NB4 (cell line): ENCODE results near the gene BOD1.
A peak's percentile ranks its signal among the peaks of the same experiment; 100 is the strongest.

Experiments
- DNase-seq: peaks from one replicate; pipeline ENCODE4 v3.0.0; 2010; ENCODE audit warnings: low read depth
- H3K4me3 ChIP-seq: one replicate; pipeline ENCODE4 v1.5.1; 2011; ENCODE audit warnings: mild to moderate bottlenecking, low read depth, low read length, moderate library complexity
- CTCF ChIP-seq: IDR thresholded peaks from one replicate; pipeline ENCODE4 v1.5.1; 2012; ENCODE audit warnings: low read depth, low read length
- MAX ChIP-seq: IDR thresholded peaks from 2 replicates; pipeline ENCODE4 v1.6.1; 2011; ENCODE audit warnings: low read depth, low read length
- MYC ChIP-seq: IDR thresholded peaks from 2 replicates; pipeline ENCODE4 v1.6.1; 2011; ENCODE audit warnings: low read depth, low read length
- POLR2A ChIP-seq: IDR thresholded peaks from 2 replicates; pipeline ENCODE4 v1.6.1; 2011; ENCODE audit warnings: mild to moderate bottlenecking; ENCODE audit not compliant: insufficient read length; ENCODE audit errors: extremely low read depth

BOD1 gene

GRCh38 chr5:173616577-173617118, at the start of gene BOD1:
Gene BOD1 (minus strand): TSS chr5:173616650. CDS start chr5:173616436, 214 bp downstream.
- peak within 1 kb of the TSS; percentile 93 for H3K4me3 ChIP-seq
- peak; percentile 98 for DNase-seq
- TF ChIP-seq MYC (peak; percentile 96), POLR2A (no peak), MAX (peak; percentile 88), CTCF (no peak)

- TF ChIP-seq POLR2A (no peak), MYC (no peak), MAX (no peak), CTCF (no peak)
- H3K4me3 ChIP-seq, result no peak overlapping the region
- DNase-seq, result no peak
These were observed 48.9 kb upstream of the BOD1 start for GRCh38 chr5:173665326-173665725.

GRCh38 chr5:173664154-173664526, 47.7 kb upstream of the BOD1 start:
- TF ChIP-seq POLR2A (no peak), MYC (no peak), MAX (no peak), CTCF (no peak)
- DNase-seq, result peak; percentile 10
- no peak overlapping the region for H3K4me3 ChIP-seq

- TF ChIP-seq CTCF, result no peak
- no peak for TF ChIP-seq MAX
- TF ChIP-seq POLR2A, result no peak
- no peak for TF ChIP-seq MYC
- no peak for DNase-seq
- H3K4me3 ChIP-seq, result no peak overlapping the region
These were observed 47.1 kb upstream of the BOD1 start for GRCh38 chr5:173663352-173664153.

- no peak for TF ChIP-seq CTCF
- TF ChIP-seq MAX, result no peak
- no peak for TF ChIP-seq POLR2A
- no peak for TF ChIP-seq MYC
- no peak overlapping the region for H3K4me3 ChIP-seq
- no peak for DNase-seq
These were observed 46.3 kb upstream of the BOD1 start for GRCh38 chr5:173662581-173663351.
